Transverse colon (tissue), 4 donors: Measurements from ENCODE around the gene NHS. TPM values are rescaled to one million over a fixed set of nuclear protein-coding genes. Genes with fewer than 3 reads are reported as not detected.

ENCODE experiments used
- DNase-seq: peaks from one replicate; pipeline ENCODE4 v3.0.0-alpha.2; 2019
- H3K27ac ChIP-seq, 4 donors: fragments of 200-600 bp; sonication (generic); 2 replicates each; pipeline ENCODE4 v1.5.1; 2016 to 2018; ENCODE audit warnings: inconsistent platforms in 4 of 4
- H3K27me3 ChIP-seq: fragments of 200-600 bp; sonication (generic); 2 replicates; pipeline ENCODE4 v1.5.1; 2017; ENCODE audit warnings: inconsistent platforms
- H3K36me3 ChIP-seq, 4 donors: fragments of 200-600 bp; sonication (generic); 2 replicates each; pipeline ENCODE4 v1.5.1; 2017 to 2019; ENCODE audit warnings: inconsistent platforms in 4 of 4
- H3K4me1 ChIP-seq, 4 donors: fragments of 200-600 bp; sonication (generic); 2 replicates each; pipeline ENCODE4 v1.5.1; 2017 to 2020; ENCODE audit warnings: inconsistent platforms in 4 of 4
- H3K4me3 ChIP-seq, 4 donors: fragments of 200-600 bp; sonication (generic); 1 replicate in 1 of 4; 2 replicates in 3 of 4; pipeline versions ENCODE4 v1.5.1 to v1.6.1; 2017 to 2019; ENCODE audit warnings: inconsistent platforms in 4 of 4
- H3K9me3 ChIP-seq, 2 donors: fragments of 200-600 bp; sonication (generic); 2 replicates each; pipeline ENCODE4 v1.5.1; 2017 to 2019; ENCODE audit warnings: inconsistent platforms in 2 of 2
- CTCF ChIP-seq, 5 experiments: fragments of 200-600 bp in 3 of 5; fragments of 450-650 bp in 2 of 5; sonication (generic) in 3 of 5; IDR thresholded peaks; 1 replicate in 2 of 5; 2 replicates in 3 of 5; pipeline ENCODE4 v1.5.1; 2016 to 2017; ENCODE audit warnings: antibody characterized with exemption in 5 of 5, inconsistent platforms in 3 of 5, mild to moderate bottlenecking in 2 of 5, moderate library complexity in 1 of 5
- EP300 ChIP-seq: sonication (generic); formaldehyde crosslinking; IDR thresholded peaks from one replicate; pipeline ENCODE4 v1.6.1; 2017; ENCODE audit warnings: antibody characterized with exemption, low read depth
- POLR2A ChIP-seq: fragments of 450-650 bp; IDR thresholded peaks from one replicate; pipeline ENCODE4 v1.6.1; 2016; ENCODE audit warnings: antibody characterized with exemption, mild to moderate bottlenecking, moderate library complexity
- POLR2AphosphoS5 ChIP-seq, 3 donors: sonication (generic); formaldehyde crosslinking; IDR thresholded peaks; one replicate each; pipeline ENCODE4 v1.6.1; 2016; ENCODE audit warnings: antibody characterized with exemption in 3 of 3
- WGBS, 2 donors: methylation state at CpG; one replicate each; pipeline ENCODE4 v1.1.5; 2018; ENCODE audit warnings: low coverage in 1 of 2; 5-methylcytosine and 5-hydroxymethylcytosine counted together
- in situ Hi-C, 4 donors: fragments of 200-750 bp; cut with MboI; loops; one replicate each; pipeline versions ENCODE4 v1.15.0 to v1.15.1; 2017; ENCODE audit warnings: low sequenced_read_pairs in 3 of 4, low pct_ligation_motif_present in 1 of 4, low pct_unique_long_range_greater_than_20kb in 1 of 4
- intact Hi-C: fragments of 100-400 bp; cut with DNase I; formaldehyde crosslinking; loops from one replicate; pipeline ENCODE4 v1.15.1; 2023; ENCODE audit warnings: low total_unique reads
- total RNA-seq, 4 donors: library from RNA; depleted of rRNA; stranded (reverse); fragments of >200 nt; gene quantifications; one replicate each; pipeline ENCODE4 v1.1.0, GENCODE V29; 2016

The NHS gene
- total RNA-seq, 4 donors from 2014 or later: 1.2 to 10.7 (median 5.0) TPM

- in situ Hi-C loops: loop anchor here in 1 of 4 donors (10.0 kb wide), 1 partner anchor 56 kb away; no protein-coding TSS in a partner anchor
- WGBS, 2 donors: 81% methylated on average over 5 of the region's 5 CpGs; no CpG with 5 or more reads in 1 of the 2 donors
- Histone ChIP-seq H3K4me3 (no peak overlapping the region), H3K27ac (no peak overlapping the region), H3K4me1 (no peaks in the 10 kb centered on the region), H3K36me3 (no peaks in the 10 kb centered on the region), H3K9me3 (no peaks in the 10 kb centered on the region), H3K27me3 (no peaks in the 10 kb centered on the region)
- no peak for DNase-seq
- TF ChIP-seq POLR2A: no peak
- TF ChIP-seq CTCF (IDR thresholded peaks at IDR 0.05): no peak
- no peak for TF ChIP-seq EP300
- no peak for TF ChIP-seq POLR2AphosphoS5 (IDR thresholded peaks at IDR 0.05)
- intact Hi-C loops: no loop called here
Measured at GRCh38 chrX:17768997-17769396, 394.0 kb downstream of the NHS start.

- Histone ChIP-seq H3K27me3 (no peaks in the 10 kb centered on the region), H3K4me1 (no peaks in the 10 kb centered on the region), H3K36me3 (no peaks in the 10 kb centered on the region), H3K9me3 (no peaks in the 10 kb centered on the region), H3K4me3 (no peak overlapping the region), H3K27ac (no peak overlapping the region)
- in situ Hi-C loops: loop anchor here in 1 of 4 donors (10.0 kb wide), 1 partner anchor 55 kb away; no protein-coding TSS in a partner anchor
- DNase-seq: no peak
- intact Hi-C loops: no loop called here
- TF ChIP-seq CTCF (IDR thresholded peaks at IDR 0.05): no peak
- TF ChIP-seq POLR2AphosphoS5 (IDR thresholded peaks at IDR 0.05): no peak
- 50 to 100% methylated on average over 1 to 3 of the region's 3 CpGs for WGBS, 2 donors
Measured at GRCh38 chrX:17769701-17770269, 394.8 kb downstream of the NHS start.

- no peaks in the 10 kb centered on the region for H3K9me3 ChIP-seq
- TF ChIP-seq POLR2AphosphoS5 (IDR thresholded peaks at IDR 0.05) (no peak), CTCF (IDR thresholded peaks at IDR 0.05) (no peak), EP300 (no peak), POLR2A (no peak)
- DNase-seq: no peak
- no peaks in the 10 kb centered on the region for H3K36me3 ChIP-seq
- no peak overlapping the region for H3K27ac ChIP-seq
- intact Hi-C loops: no loop called here
- H3K4me3 ChIP-seq: no peak overlapping the region
- H3K4me1 ChIP-seq: no peaks in the 10 kb centered on the region
- no peaks in the 10 kb centered on the region for H3K27me3 ChIP-seq
- in situ Hi-C loops: no loop called here
- WGBS, 2 donors: 69 to 81% methylated on average over 4 to 8 of the region's 8 CpGs
Measured at GRCh38 chrX:17773221-17773876, 398.3 kb downstream of the NHS start.

- Histone ChIP-seq H3K36me3 (no peaks in the 10 kb centered on the region), H3K9me3 (no peaks in the 10 kb centered on the region), H3K4me3 (no peak overlapping the region), H3K27me3 (no peaks in the 10 kb centered on the region), H3K4me1 (no peaks in the 10 kb centered on the region), H3K27ac (no peak overlapping the region)
- 91 to 100% methylated on average over 1 of the region's 1 CpG for WGBS, 2 donors
- DNase-seq: no peak
- in situ Hi-C loops: no loop called here
- no peak for TF ChIP-seq EP300
- no peak for TF ChIP-seq POLR2A
- no peak for TF ChIP-seq CTCF (IDR thresholded peaks at IDR 0.05)
- TF ChIP-seq POLR2AphosphoS5 (IDR thresholded peaks at IDR 0.05): no peak
- intact Hi-C loops: no loop called here
Measured at GRCh38 chrX:17774053-17774452, 399.1 kb downstream of the NHS start.
